Suprapubic skin (tissue), 3 donors: Measurements from ENCODE around the gene PRKD2.

Experiments used
- CTCF ChIP-seq, 2 donors: fragments of 200-600 bp in 1 of 2; fragments of 450-650 bp in 1 of 2; sonication (generic) in 1 of 2; IDR thresholded peaks; one replicate each; pipeline ENCODE4 v1.5.1; 2016 to 2019; ENCODE audit warnings: antibody characterized with exemption in 2 of 2, mild to moderate bottlenecking in 1 of 2, moderate library complexity in 1 of 2
- POLR2A ChIP-seq, 2 donors: fragments of 450-650 bp; IDR thresholded peaks; one replicate each; pipeline ENCODE4 v1.6.1; 2017; ENCODE audit warnings: antibody characterized with exemption in 2 of 2, mild to moderate bottlenecking in 2 of 2, moderate library complexity in 2 of 2

GRCh38 chr19:46704379-46705076 is 12.4 kb downstream of the PRKD2 start:
- peak; percentile 82 to 97 for TF ChIP-seq CTCF (IDR thresholded peaks at IDR 0.05)
- no peak for TF ChIP-seq POLR2A (IDR thresholded peaks at IDR 0.05)
